Measurements from ENCODE around the gene GAL3ST1. TPM values are rescaled to one million over a fixed set of nuclear protein-coding genes. Genes with fewer than 3 reads are reported as not detected.

Gene GAL3ST1
- polyA plus RNA-seq, 3 donors: not detected

DNA sequence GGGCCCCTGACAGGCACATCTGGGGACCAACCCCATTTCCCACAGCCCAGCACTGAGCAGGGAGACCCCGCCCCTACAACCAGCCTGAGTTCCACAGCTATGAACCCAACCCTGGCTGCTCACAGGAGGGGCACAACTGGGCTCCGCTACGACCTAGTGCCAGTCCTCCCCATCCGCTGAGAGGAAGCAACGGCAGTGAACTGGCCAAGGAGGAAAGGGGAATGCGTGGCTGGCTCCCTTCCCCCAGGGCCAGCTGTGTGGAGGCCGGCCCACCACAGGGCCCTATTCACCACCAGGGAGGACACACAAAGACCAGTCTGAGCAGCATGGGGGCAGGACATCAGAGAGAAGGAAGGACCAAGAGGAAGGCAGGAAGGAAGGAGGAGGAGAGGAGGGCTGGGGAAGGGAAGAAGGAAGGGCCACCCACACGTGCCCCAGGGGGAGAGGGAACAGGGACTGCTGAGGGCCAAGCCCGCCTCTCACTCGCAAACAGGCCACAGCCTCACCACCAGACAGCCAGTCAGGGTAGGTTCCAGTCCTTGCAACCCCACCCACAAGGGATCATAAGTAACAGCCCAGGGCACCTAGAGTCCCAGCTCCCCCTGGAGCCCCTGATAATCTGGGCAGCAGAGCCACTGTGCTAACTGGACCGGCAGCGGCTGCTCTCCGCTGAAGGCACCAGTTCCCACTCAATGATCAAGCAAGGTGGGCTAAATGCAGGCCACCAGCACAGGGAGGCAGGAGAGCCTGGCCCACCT, 8.5 kb upstream of the GAL3ST1 start:
- H3K36me3 Mint-ChIP-seq: peaks cover 90 to 100% of the 10 kb centered on the region in 2 donors
- no peaks in the 10 kb centered on the region for H3K4me1 Mint-ChIP-seq
- intact Hi-C loops (cut with micrococcal nuclease): no loop called here
- H3K27ac Mint-ChIP-seq: peak overlapping the region in 1 of 7 donors; percentile 32
- Histone ChIP-seq H3K36me3 (replicated peaks in 1 of 2; ENCODE audit: control insufficient read depth in 1 of 2, insufficient read depth in 2 of 2, low read length in 2 of 2) (peaks cover 98 to 100% of the 10 kb centered on the region in 2 donors), H4K20me1 (ENCODE audit: insufficient read depth, low read length) (no peaks in the 10 kb centered on the region), H3K9me3 (replicated peaks in 1 of 2; ENCODE audit: control insufficient read depth in 1 of 2, insufficient read depth in 1 of 2, low read length in 2 of 2) (no peaks in the 10 kb centered on the region), H3K79me2 (ENCODE audit: insufficient read depth, low read length) (no peaks in the 10 kb centered on the region), H2AFZ (ENCODE audit: insufficient read depth, low read depth, low read length, poor library complexity, severe bottlenecking) (no peak overlapping the region), H3K4me2 (replicated peaks; ENCODE audit: extremely low read depth, low read length, poor library complexity, severe bottlenecking) (no peak overlapping the region), H3K27me3 (ENCODE audit: control insufficient read depth in 2 of 2, insufficient read depth in 2 of 2, low read length in 2 of 2) (no peaks in the 10 kb centered on the region), H3K27ac (ENCODE audit: low read depth in 1 of 2, low read length in 2 of 2) (no peak overlapping the region), H3K4me1 (ENCODE audit: control insufficient read depth in 1 of 2, insufficient read depth in 2 of 2, low read length in 2 of 2) (no peaks in the 10 kb centered on the region), H3K9ac (ENCODE audit: insufficient read depth, low read length, poor library complexity, severe bottlenecking) (no peak overlapping the region), H3K4me3 (replicated peaks in 1 of 3; ENCODE audit: low read depth in 2 of 3, low read length in 3 of 3) (no peak overlapping the region)
- 96% methylated on average over 8 of the region's 13 CpGs for WGBS (ENCODE audit: insufficient coverage)
- H3K27me3 Mint-ChIP-seq (ENCODE audit: low read depth in 3 of 3): peaks cover 0 to under 1% (median 0%) of the 10 kb centered on the region in 3 donors
- no peaks in the 10 kb centered on the region for H3K9me3 Mint-ChIP-seq
- TF ChIP-seq CTCF (IDR thresholded peaks at IDR 0.05): no peak
- no peak overlapping the region for H3K4me3 Mint-ChIP-seq
- DNase-seq: no peak

DNA sequence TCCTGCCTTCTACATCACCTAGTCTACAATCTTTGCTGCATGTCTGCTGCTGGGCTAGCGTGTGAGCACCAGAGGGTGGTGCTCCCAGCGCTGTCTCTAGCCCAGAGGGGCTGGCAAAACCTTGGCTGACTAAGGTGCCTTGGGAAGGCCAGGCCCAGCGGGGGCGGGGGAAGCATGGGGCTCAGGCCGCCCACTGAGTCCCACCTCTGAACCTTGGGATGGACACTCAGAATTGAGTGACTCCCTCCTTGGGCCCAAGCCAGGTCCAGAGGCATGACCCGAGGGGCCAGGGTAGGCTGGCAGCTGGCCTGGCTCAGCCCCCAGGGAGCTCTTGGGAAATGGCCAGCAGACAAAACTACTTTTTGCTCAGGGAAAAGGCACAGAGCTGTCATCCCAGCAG, 7.6 kb upstream of the GAL3ST1 start:
- Histone ChIP-seq H3K4me2 (replicated peaks; ENCODE audit: extremely low read depth, low read length, poor library complexity, severe bottlenecking) (no peak overlapping the region), H2AFZ (ENCODE audit: insufficient read depth, low read depth, low read length, poor library complexity, severe bottlenecking) (no peak overlapping the region), H4K20me1 (ENCODE audit: insufficient read depth, low read length) (no peaks in the 10 kb centered on the region), H3K27ac (ENCODE audit: low read depth in 1 of 2, low read length in 2 of 2) (no peak overlapping the region), H3K4me3 (replicated peaks in 1 of 3; ENCODE audit: low read depth in 2 of 3, low read length in 3 of 3) (no peak overlapping the region), H3K4me1 (ENCODE audit: control insufficient read depth in 1 of 2, insufficient read depth in 2 of 2, low read length in 2 of 2) (no peaks in the 10 kb centered on the region), H3K9me3 (replicated peaks in 1 of 2; ENCODE audit: control insufficient read depth in 1 of 2, insufficient read depth in 1 of 2, low read length in 2 of 2) (no peaks in the 10 kb centered on the region), H3K9ac (ENCODE audit: insufficient read depth, low read length, poor library complexity, severe bottlenecking) (no peak overlapping the region), H3K36me3 (replicated peaks in 1 of 2; ENCODE audit: control insufficient read depth in 1 of 2, insufficient read depth in 2 of 2, low read length in 2 of 2) (peaks cover 98 to 100% of the 10 kb centered on the region in 2 donors), H3K79me2 (ENCODE audit: insufficient read depth, low read length) (no peaks in the 10 kb centered on the region), H3K27me3 (ENCODE audit: control insufficient read depth in 2 of 2, insufficient read depth in 2 of 2, low read length in 2 of 2) (no peaks in the 10 kb centered on the region)
- Mint-ChIP-seq H3K27me3 (ENCODE audit: low read depth in 3 of 3) (peaks cover 0 to 2% (median 1%) of the 10 kb centered on the region in 3 donors), H3K4me3 (no peak overlapping the region), H3K4me1 (no peaks in the 10 kb centered on the region), H3K36me3 (peaks cover 89 to 100% of the 10 kb centered on the region in 2 donors), H3K9me3 (no peaks in the 10 kb centered on the region), H3K27ac (no peak overlapping the region)
- intact Hi-C loops (cut with micrococcal nuclease): no loop called here
- 96% methylated on average over 6 of the region's 6 CpGs for WGBS (ENCODE audit: insufficient coverage)
- TF ChIP-seq CTCF (IDR thresholded peaks at IDR 0.05): no peak
- no peak for DNase-seq

Data from CD14-positive monocyte (primary cell).